ACC112 (cell line): ENCODE results near the gene RFC3.
A peak's percentile ranks its signal among the peaks of the same experiment; 100 is the strongest.
"Not testable (repeated sequence)": the region's sequence is repeated elsewhere in the genome, so short reads cannot be mapped to it uniquely, and the experiment has no call there.

Experiments used
- H2AFZ ChIP-seq: fragments of 200-600 bp; sonication (generic); one replicate; pipeline ENCODE4 v1.6.0; 2017; ENCODE audit warnings: antibody characterized with exemption, low read length; ENCODE audit not compliant: unreplicated experiment
- H3K27ac ChIP-seq: fragments of 200-600 bp; sonication (generic); 2 replicates; pipeline ENCODE4 v1.5.1; 2014; ENCODE audit warnings: low read depth, mild to moderate bottlenecking, antibody characterized with exemption, low read length, moderate library complexity
- H3K27me3 ChIP-seq: fragments of 200-600 bp; sonication (generic); 2 replicates; pipeline ENCODE4 v1.6.1; 2014; ENCODE audit warnings: mild to moderate bottlenecking, antibody characterized with exemption, low read length, moderate library complexity, mixed read lengths; ENCODE audit not compliant: insufficient read depth
- H3K36me3 ChIP-seq: fragments of 200-600 bp; sonication (generic); 2 replicates; pipeline ENCODE4 v1.6.1; 2016; ENCODE audit warnings: mild to moderate bottlenecking, antibody characterized with exemption, low read length, moderate library complexity, mixed read lengths; ENCODE audit not compliant: insufficient read depth
- H3K4me1 ChIP-seq: fragments of 200-600 bp; sonication (generic); one replicate; pipeline ENCODE4 v1.6.1; 2016; ENCODE audit warnings: low read length, mixed read lengths; ENCODE audit not compliant: insufficient read depth, unreplicated experiment, control insufficient read depth
- H3K4me3 ChIP-seq: fragments of 200-600 bp; sonication (generic); 2 replicates; pipeline ENCODE4 v1.5.1; 2014; ENCODE audit warnings: mild to moderate bottlenecking, low read depth, low read length
- H3K79me2 ChIP-seq: fragments of 200-600 bp; sonication (generic); one replicate; pipeline ENCODE4 v1.6.0; 2016; ENCODE audit warnings: low read length; ENCODE audit not compliant: control insufficient read depth, unreplicated experiment, insufficient read depth

RFC3 gene

GRCh38 chr13:33817901-33818706 is at the start of gene RFC3:
TSS of gene RFC3 (plus strand) at chr13:33818149. CDS start at chr13:33818179, 30 bp downstream.
- H3K27me3 ChIP-seq, result no peaks in the 10 kb centered on the region
- peak within 1 kb of the TSS; percentile 86 for H3K4me3 ChIP-seq
- H3K36me3 ChIP-seq, result peaks cover 11% of the 10 kb centered on the region; the same call in 1 of the 2 replicates
- H3K4me1 ChIP-seq, result peaks cover 3% of the 10 kb centered on the region
- H2AFZ ChIP-seq, result peak within 1 kb of the TSS; percentile 100
- H3K79me2 ChIP-seq, result peaks cover 40% of the 10 kb centered on the region
- H3K27ac ChIP-seq, result peak within 1 kb of the TSS; percentile 72

- no peaks in the 10 kb centered on the region for H3K79me2 ChIP-seq
- no peak overlapping the region for H3K27ac ChIP-seq
- no peaks in the 10 kb centered on the region for H3K4me1 ChIP-seq
- no peaks in the 10 kb centered on the region for H3K36me3 ChIP-seq
- no peaks in the 10 kb centered on the region for H3K27me3 ChIP-seq
- H3K4me3 ChIP-seq, result no peak overlapping the region
- H2AFZ ChIP-seq, result no peak overlapping the region
These were observed 46.7 kb upstream of the RFC3 start for GRCh38 chr13:33771296-33771695.

GRCh38 chr13:33773790-33774462 is 44.0 kb upstream of the RFC3 start:
- no peak overlapping the region for H3K27ac ChIP-seq
- H2AFZ ChIP-seq, result no peak overlapping the region
- H3K4me1 ChIP-seq, result no peaks in the 10 kb centered on the region
- H3K79me2 ChIP-seq, result no peaks in the 10 kb centered on the region
- peaks cover 11% of the 10 kb centered on the region; the same call in 1 of the 2 replicates for H3K27me3 ChIP-seq
- no peaks in the 10 kb centered on the region for H3K36me3 ChIP-seq
- no peak overlapping the region for H3K4me3 ChIP-seq

GRCh38 chr13:33775339-33776108 is 42.4 kb upstream of the RFC3 start:
- no peak overlapping the region for H3K27ac ChIP-seq
- no peak overlapping the region for H2AFZ ChIP-seq
- H3K79me2 ChIP-seq, result no peaks in the 10 kb centered on the region

GRCh38 chr13:33776239-33776881 is 41.6 kb upstream of the RFC3 start:
- no peaks in the 10 kb centered on the region for H3K36me3 ChIP-seq
- H3K4me3 ChIP-seq, result no peak overlapping the region
- H3K27me3 ChIP-seq, result peaks cover 11% of the 10 kb centered on the region; the same call in 1 of the 2 replicates
- no peak overlapping the region for H3K27ac ChIP-seq
- H2AFZ ChIP-seq, result no peak overlapping the region
- no peaks in the 10 kb centered on the region for H3K4me1 ChIP-seq
- H3K79me2 ChIP-seq, result no peaks in the 10 kb centered on the region

More at GRCh38 chr13:33775339-33776108, 42.4 kb upstream of the RFC3 start:
- H3K27me3 ChIP-seq, result peaks cover 11% of the 10 kb centered on the region; the same call in 1 of the 2 replicates
- H3K4me3 ChIP-seq, result no peak overlapping the region
- no peaks in the 10 kb centered on the region for H3K4me1 ChIP-seq
- H3K36me3 ChIP-seq, result no peaks in the 10 kb centered on the region

GRCh38 chr13:33782631-33783030 is 35.3 kb upstream of the RFC3 start:
- Histone ChIP-seq H3K4me1 (no peaks in the 10 kb centered on the region), H3K27ac (no peak overlapping the region), H3K27me3 (0 out of 2 replicates have a peak, but pooled peaks cover 5% of the 10 kb centered on the region), H3K79me2 (no peaks in the 10 kb centered on the region), H2AFZ (no peak overlapping the region), H3K4me3 (no peak overlapping the region), H3K36me3 (no peaks in the 10 kb centered on the region)

- H3K79me2 ChIP-seq, H2AFZ ChIP-seq, H3K27ac ChIP-seq, H3K27me3 ChIP-seq, H3K36me3 ChIP-seq, H3K4me1 ChIP-seq, H3K4me3 ChIP-seq: not testable (repeated sequence)
These were observed 34.7 kb upstream of the RFC3 start for GRCh38 chr13:33783212-33783611.

GRCh38 chr13:33784738-33785137 is 33.2 kb upstream of the RFC3 start:
- Histone ChIP-seq H2AFZ (no peak overlapping the region), H3K4me3 (no peak overlapping the region), H3K4me1 (no peaks in the 10 kb centered on the region)

GRCh38 chr13:33785384-33785783 is 32.6 kb upstream of the RFC3 start:
- Histone ChIP-seq H2AFZ (no peak overlapping the region), H3K27ac (no peak overlapping the region), H3K79me2 (no peaks in the 10 kb centered on the region), H3K36me3 (no peaks in the 10 kb centered on the region), H3K27me3 (no peaks in the 10 kb centered on the region), H3K4me3 (no peak overlapping the region), H3K4me1 (no peaks in the 10 kb centered on the region)

More at GRCh38 chr13:33784738-33785137, 33.2 kb upstream of the RFC3 start:
- Histone ChIP-seq H3K27me3 (no peaks in the 10 kb centered on the region), H3K27ac (no peak overlapping the region), H3K79me2 (no peaks in the 10 kb centered on the region), H3K36me3 (no peaks in the 10 kb centered on the region)

- Histone ChIP-seq H2AFZ (peak overlapping the region; percentile 97), H3K79me2 (no peaks in the 10 kb centered on the region), H3K4me3 (peak overlapping the region; percentile 77), H3K27me3 (no peaks in the 10 kb centered on the region), H3K27ac (peak overlapping the region; percentile 31; the same call in 1 of the 2 replicates), H3K4me1 (no peaks in the 10 kb centered on the region), H3K36me3 (no peaks in the 10 kb centered on the region)
These were observed 30.8 kb upstream of the RFC3 start for GRCh38 chr13:33787051-33787591.
